Measurements from ENCODE around the gene SCRG1.

The SCRG1 gene

DNA sequence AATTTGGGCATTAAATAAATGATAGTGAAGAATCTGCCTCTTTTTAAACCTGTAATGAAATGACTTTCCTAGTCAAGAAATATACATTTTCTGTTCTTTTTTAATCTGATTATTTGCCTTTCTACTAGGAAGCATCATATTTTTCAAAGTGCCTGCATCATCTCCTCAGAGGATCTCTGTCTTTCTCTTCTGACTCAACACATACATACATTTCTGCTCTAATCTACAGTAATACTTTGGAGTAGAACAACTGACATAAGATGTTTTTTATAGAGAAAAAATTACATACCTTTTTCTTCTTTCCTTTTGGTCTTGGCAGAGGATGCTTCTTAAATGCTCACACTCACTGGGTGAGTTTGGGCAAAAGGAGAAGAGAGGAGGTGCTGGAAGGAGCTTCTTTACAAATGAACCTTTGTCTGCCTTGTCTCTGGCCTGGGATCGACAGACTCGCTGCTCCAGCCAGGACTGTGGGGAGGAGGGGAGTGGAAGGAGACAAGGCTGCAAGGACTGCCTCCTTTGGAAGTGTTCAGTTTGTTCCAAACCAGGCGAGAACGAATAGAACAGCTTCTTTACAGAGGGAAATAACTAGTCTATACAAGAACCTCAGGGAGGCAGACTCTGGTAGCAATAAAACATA, at the start of gene SCRG1:
SCRG1 (minus strand) TSS at position 338 of the 637 bp plus-strand sequence. CDS start 7,702 bp downstream, outside the sequence.
- DNase-seq: no peak

DNA sequence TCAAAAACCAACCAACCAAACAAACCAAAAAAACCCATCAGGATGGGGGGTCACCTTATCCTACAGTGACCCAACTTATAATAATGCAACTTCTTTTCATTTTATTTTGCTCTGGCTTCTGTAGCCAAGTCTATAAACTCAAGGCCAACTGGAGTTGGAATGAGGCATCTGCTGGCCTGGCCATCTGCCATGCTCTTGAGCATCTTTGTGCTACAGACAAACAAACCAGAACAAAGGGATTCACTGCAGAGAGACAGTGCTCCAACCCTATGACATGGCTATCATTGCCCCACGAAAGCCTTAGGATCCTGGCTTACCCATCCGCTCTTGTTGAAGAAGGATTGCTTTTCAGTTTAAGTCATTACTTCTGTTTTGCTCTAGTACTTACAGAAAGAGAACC, 49.2 kb upstream of the SCRG1 start:
- DNase-seq: no peak

DNA sequence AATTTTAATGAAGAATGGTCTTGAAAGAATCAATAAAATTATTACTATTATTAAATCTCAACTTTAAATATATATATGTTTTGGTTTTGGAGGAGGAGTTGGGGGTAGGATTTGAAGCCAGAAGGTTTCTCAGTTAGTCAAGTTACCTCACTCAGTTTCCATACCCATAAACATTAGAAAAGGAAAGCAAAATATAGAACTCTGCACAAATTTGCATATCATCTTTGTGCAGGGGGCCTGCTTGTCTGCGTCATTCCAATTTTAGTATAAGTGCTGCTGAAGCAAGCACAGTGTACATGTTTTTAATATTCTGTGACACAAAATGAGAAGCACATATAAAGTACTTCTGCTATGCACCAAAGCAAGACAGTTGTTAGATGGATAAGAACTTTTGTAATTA, 47.5 kb upstream of the SCRG1 start:
- DNase-seq: no peak

DNA sequence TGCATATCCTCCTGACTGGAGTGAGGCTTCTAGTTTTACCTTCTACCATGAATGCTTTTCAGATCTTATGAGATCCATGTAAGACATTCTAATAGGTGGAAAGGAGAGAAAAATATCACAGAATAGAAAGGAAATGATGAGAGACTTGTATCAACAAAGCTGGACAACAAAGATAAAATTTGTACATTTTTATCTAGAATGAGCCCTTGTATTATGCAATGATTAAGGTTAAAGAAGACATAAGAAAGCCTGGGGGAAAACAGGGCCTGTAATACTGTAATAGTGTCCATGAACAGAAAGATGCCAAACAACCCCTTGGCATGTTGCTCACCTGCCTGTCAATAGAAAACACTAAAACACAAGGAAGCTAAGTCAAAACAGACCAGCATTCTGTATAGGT, 44.2 kb upstream of the SCRG1 start:
- DNase-seq: no peak

DNA sequence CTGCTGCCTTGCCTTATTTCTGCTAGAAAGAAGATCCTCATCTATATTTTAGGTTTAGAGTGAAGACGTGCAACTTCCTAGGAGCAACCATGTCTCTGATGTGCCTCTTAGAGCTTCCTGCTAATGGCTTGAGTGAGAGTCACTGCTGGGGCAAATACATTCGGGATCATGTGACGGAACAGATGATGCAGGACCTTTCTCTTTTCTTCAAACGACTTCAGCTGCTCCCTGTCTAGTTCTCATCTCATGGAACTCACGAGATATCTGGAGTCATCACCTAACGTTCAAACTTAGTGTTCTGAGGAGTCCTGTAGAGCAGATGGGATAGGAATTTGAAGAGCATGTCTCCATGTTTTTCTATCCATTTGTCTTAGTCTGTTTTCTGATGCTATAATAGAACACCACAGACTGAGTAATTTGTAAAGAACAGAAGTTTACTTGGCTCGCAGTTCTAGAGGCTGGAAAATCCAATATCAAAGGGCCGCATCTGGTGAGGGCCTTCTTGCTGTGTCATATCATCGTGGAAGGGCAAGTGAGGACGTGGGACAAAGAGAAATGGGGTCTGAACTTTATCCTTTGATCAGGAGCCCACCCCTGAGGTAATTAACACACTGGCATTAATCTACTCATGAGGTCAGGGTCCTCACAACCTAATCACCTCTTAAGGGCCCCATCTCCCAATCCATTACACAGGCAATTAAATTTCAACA, 43.5 kb upstream of the SCRG1 start:
- no peak for DNase-seq

DNA sequence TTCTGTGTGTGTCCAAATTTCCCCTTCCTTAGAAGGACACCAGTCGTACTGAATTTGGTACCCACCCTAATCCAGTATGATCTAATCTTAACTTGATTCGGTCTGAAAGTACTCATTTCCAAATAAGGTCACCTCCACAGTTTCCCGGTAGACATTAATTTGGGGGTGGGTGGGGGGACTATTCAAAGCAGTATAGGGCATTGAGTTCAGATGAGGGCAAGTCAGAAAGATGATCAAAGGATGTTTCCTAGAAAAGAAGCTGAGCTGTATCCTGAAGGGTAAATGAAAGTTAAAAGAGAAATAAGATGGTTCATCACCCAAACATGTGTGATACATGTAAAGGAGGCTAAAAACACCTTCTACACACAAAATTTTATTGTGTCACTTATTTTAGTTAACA, 42.0 kb upstream of the SCRG1 start:
- DNase-seq: no peak

DNA sequence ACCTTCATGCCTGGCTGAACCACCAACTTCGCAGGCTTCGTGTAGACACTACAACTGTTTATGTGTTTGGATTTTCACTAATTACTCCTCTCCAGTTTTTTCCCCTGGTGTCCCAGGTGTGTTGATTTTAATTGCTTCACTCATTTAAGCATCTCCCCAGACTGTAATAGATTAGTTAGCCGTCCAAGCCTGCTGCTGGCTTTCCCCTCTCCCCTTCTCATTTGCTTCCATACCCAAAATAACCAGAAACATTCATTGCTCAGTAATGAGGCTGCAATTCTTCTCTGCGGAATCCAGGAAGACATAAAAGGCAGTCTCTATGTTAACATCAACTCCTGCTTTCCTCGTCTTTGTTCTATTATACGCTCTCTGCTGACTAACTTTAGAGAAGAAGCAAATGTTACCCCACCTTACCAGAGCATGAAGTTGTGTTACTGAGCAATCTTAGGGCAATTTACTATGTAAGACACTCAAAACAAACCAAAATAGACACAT, 37.9 kb upstream of the SCRG1 start:
- no peak for DNase-seq

DNA sequence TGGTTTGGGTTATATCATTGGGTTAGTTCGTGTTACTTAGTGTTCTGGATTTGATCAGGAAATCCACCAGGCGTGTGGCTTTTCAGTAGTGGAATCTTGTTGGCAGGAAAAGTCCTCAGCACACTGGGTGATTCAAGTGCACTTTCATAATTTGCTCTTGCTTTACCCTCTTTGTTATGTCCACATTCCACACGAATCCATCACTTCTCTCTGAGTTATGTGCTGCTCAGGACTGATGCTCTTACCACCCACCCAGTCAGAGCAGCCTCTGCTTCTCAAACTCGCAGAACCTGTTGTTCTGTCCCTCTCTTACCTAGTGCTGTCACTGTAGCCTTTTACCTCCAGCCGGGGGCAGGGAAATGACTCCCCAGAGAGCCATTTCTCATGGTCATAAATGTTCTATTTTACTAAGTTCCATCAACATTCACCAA, 37.2 kb upstream of the SCRG1 start:
- no peak for DNase-seq

DNA sequence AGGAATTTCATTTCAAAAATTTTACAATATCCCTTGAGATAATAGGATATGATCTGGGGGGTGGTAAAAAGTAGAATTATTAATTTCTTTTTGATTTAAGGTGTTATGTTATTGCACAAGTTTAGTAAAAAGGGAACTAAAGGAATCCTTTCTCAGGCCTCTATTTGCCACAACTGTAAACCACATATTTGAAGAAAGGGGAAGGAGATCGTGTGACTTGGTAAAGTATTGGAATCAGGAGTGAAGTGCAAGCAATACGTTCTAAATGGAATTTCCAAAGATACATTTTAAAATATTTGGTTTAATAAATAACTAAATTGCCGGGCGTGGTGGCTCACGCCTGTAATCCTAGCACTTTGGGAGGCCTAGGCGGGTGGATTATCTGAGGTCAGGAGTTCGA, 35.3 kb upstream of the SCRG1 start:
- no peak for DNase-seq

DNA sequence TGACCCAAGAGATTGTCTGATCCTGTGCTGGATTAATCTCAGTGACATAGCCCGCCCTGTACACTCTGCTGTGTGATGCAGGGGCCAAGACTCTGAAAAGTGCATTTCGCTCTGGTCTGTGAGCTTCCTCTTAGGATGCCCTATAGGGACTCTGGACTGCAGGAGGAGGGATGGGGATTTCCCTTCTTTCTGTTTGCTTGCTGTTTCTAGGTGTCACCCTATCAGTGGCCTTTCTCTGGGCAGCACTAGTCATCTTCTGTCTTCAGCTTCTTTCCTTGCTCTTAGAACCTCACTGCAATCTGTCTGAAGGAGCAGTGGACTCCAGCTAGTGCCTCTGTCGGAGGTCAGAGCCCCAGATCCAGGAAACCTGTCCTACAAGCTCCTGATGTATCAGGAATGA, 34.5 kb upstream of the SCRG1 start:
- DNase-seq: no peak

DNA sequence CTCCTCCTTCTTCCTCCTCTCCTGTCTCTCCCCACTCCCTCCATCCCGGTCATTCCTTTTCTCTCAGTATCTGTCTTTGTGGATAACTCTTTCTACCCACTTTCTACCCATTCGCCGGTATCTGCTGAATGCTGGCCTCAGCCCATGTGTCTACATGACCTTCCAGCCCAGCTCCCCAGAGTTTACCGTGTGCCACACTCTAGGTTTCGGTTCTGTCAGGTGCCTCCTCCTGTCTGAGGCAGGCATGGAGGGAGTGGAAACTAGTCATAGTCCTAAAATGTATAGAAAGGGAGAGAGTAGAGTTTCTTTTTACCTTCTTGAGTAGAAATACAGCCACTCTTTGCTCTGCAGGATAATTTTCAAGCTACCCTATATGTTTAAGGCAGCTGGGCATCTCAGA, 33.5 kb upstream of the SCRG1 start:
- DNase-seq: no peak

DNA sequence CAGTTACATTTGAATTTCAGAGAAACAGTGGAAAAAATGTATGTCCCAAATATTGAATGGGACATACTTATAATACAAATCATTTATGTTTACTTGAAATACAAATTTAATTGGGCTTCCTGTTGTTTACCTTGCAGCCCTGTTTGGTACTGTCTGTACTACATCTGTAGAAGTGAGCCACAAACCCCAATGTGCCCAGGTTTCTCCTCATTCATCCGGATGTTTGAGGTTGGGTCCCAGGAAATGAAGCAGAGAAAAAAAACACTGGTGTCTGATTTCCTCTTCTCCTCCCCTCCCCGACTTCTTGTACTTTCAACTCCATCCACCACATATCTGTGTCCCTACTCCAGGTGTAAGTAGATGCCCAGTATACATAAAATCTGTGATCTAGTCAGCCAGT, 27.1 kb upstream of the SCRG1 start:
- no peak for DNase-seq

DNA sequence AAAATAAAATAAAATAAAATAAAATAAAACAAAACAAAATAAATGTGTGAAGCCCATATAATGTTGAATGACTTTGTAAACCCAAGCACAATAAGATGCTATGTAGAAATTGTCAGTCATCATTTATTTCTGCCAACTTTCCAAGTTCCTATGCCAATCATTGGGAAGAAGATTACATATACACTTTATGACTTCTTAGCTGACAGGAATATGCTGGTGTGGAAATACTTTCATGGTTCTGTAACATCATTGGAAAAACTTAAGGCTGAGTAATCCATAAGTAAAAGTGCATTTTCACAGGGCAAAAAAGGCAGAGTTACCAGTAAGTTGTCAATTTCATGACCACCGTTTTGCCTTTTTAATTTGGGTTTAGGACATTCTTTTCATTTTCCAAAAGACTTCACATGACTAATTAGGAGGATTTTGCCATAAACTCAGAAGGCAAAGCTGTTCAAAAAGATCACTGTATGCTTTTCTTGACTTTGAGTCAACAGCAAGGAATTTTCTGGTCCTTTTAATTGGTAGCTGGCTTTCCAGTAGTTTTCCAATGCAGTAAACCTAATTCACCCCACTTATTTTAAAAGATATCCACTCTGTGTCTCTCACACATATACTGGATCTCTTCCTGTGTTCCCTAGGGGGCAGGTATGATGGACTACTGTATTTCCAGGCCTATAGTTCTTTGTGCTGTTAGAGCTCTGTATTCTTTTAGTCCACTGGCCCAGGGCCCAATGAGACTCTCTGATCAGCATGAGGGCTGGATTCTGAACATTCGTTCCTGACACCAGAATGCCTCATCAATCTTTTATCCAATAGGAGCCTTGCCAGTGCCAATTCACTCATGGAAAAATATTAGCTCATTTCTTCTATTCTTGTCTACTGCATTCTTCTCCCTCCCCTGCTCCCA, 26.2 kb upstream of the SCRG1 start:
- DNase-seq: no peak

DNA sequence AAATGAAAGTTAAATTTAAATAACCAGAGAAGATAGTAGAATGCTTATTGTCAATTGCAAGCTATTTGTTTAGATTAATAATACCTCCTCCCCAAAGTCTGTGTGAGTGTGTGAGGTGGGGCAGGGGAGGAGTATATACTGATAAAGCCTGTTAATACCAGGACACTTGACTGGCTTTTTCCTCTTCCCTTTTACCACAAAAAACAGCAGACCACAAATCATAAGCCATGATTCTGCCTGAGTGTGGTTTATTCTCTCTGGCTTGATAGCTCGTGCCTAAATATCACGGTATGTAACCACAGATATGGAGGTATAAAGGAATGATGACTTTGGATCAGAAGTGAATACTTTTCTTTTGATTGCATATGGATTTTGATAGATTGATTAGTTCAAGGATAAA, 21.9 kb upstream of the SCRG1 start:
- no peak for DNase-seq

DNA sequence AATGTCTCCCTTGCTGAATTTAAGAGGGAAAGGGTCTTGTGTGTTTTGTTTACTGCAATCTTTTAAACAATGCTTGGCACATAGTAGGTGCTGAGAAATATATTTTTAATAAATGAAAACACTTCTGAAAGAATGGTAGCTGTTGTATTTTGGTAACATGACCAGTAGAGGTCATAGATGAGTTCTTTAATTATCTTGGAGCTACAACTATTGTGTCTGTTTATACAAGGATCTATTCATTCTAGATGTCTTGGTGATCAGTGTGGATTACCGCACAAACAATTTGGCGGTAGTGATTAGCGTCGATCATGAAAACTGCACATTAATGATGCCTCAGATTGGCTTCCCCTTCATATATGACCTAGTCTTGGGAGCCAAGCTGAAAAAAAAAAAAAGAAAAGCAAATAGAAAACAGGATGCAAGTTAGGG, 21.4 kb upstream of the SCRG1 start:
- no peak for DNase-seq

DNA sequence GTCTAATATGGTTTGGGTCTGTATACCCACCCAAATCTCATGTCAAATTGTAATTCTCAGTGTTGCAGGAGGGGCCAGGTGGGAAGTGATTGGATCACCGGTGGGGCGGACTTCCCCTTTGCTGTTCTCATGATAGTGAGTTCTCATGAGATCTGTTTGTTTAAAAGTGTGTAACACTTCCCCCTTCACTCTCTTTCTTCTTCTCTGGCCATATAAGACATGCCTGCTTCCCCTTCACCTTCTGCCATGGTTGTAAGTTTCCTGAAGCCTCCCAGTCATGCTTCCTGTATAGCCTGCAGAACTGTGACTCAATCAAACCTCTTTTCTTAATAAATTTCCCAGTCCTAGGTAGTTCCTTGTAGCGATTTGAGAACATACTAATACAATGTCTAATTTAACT, 19.7 kb upstream of the SCRG1 start:
- no peak for DNase-seq

DNA sequence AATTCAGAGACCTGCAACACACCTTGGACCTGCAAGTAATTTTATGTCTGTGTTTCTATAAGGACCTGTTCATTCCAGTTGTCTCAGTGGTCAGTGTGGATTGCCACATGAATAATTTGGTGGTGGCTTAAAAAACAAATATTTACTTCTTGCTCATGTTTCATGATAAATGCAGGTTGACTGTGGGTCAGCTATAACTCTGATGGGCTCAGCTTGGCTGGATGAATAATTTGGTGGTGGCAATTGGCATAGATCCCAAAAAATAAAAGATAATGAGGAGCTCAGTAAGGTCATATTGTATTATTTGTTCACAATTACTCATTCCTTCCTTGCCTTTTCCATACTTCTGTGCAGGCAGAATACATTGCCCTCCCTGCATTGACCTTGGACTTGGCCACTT, 18.9 kb upstream of the SCRG1 start:
- no peak for DNase-seq

DNA sequence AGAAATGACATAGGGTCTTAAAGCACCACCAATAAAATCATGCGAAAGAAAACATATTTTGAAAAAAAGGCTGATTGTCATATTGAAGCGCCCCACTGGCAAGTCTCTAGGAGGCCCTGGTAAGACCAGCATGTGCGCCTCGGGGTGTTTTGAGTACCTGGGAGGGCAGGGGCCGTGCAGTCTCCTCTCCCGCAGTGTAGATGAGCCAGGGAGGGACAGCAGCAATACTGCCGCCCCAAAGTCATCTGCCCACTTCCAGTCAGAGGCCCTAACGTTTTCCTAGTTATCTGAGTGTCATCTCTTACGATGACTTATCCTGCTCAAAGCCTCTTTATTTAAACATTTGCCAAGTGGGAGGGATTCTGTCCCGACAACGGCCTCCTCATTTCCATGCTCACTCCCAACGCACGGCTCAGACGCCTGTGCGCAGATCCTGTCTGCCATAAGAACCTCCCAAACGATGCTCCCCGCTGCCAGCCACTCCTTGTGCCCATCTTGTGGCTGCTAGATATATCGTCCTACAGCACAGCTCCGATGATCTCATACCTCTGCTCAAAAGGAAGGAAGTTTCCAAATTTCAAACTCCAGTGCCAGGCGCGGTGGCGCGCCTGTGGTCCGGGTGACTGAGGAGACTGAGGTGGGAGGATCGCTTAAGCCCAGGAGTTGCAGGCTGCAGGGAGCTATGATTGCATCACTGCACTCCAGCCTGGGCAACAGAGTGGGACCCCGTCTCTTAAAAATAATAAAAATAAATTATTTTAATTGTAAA, 17.2 kb upstream of the SCRG1 start:
- no peak for DNase-seq

DNA sequence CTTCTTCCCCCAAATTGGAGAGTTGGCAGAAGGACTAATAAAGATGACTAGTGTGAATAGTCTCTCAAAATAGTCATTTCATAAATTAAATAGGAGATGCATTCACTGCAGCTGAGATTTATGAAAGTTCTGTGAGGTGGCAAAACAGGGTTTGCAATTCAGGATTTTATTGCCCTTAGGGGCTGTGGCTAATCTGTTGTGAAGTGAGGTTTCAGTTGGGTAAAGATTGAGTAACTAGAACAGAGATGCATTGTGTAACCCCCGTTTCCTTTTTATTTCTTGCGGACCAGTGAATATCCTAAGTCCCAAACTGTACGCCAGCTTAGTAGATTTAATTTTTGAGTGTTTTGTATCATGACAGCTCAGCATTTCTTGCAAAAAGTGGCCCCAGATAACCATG, 16.2 kb upstream of the SCRG1 start:
- no peak for DNase-seq

DNA sequence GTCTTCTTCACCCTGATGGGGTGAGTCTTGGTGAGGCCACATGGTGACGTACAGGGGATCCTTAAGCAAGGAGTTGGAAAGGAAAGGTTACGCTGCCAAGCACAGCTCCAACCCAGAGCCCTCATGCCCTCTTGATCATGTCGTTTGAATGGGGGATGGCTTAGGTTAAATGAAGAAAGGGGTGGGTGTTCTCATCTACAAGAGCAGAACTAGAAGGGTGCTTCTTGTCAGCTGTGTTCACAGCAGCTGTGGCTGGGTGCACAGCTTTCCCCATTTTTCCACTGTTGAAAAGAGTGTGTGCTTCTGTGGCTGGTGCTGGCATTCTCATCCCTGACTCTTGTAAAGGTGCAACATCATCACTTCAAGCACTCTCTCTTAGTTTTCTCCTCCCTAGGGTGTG, 15.5 kb upstream of the SCRG1 start:
- no peak for DNase-seq

DNA sequence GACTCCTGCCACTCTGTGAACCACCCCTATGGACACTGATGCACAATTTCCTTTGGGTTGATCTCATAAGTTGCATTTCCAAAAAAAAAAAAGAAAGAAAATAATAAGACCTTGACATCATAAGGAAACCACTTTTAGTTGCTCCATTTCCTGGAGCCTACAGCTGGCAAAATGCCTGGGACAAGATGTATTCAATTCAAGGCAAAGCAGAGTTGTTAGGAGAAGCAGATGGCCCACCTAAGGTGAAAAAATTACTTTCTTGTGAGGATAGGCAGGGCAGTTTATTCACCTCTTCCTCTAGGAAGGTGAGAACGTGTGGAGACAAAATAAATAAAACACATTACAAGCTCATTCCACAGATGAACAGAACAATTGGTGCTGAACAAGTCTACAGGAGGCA, 14.1 kb upstream of the SCRG1 start:
- DNase-seq: no peak

DNA sequence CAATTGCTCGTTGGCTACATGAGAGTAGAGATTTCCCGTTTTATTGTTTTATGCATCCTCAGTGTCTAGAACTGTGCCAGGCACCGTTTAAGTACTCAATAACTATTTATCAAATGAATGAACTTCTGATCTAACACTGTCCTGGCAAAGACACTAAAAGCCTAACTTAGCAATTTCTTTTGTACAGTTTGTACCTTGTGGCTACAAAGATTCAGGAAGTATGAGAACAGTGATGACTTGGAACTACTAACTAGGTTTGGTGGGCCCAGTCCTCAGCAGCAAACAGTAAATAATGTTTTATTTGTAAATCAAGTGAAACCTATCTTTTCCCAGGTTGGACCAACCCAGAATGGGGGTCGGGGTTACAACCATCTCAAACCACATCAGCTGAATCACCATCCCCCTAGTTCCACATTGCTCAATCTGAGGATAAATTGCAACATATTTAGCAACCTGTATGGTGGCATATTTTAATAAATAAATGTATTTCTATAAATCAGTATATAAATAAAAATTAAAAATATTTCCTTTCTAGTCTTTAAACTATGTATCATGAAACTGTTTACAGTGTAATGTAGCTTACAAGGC, 12.3 kb upstream of the SCRG1 start:
- no peak for DNase-seq
